ENCODE results near the gene NRAS. TPM values are rescaled to one million over a fixed set of nuclear protein-coding genes. Genes with fewer than 3 reads are reported as not detected.

Gene NRAS
- polyA plus RNA-seq, 1 donor (not counting 4 experiments of a cell fraction or from before 2014, with no cell fraction given): 49.5 TPM

DNA sequence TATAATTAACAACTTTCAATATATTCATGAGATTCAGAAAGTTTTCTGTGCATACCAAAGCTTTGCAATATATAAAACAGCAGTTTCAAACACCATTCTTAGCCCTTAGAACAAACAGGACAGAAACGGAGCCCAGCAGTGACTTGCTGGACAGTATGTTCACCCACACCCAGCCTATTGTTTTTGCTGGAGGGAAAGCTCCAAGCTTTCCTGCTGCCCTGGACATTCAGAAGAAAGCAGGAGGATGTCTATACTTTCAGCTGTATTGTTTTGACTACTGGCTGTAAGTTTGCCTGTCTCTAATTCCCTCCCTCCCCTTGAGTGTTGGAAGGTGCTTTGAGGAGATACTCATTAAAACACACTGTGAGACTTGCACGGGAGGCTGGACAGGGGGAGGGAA lies 56.3 kb downstream of the NRAS start:
- TF ChIP-seq, protein P1, sequence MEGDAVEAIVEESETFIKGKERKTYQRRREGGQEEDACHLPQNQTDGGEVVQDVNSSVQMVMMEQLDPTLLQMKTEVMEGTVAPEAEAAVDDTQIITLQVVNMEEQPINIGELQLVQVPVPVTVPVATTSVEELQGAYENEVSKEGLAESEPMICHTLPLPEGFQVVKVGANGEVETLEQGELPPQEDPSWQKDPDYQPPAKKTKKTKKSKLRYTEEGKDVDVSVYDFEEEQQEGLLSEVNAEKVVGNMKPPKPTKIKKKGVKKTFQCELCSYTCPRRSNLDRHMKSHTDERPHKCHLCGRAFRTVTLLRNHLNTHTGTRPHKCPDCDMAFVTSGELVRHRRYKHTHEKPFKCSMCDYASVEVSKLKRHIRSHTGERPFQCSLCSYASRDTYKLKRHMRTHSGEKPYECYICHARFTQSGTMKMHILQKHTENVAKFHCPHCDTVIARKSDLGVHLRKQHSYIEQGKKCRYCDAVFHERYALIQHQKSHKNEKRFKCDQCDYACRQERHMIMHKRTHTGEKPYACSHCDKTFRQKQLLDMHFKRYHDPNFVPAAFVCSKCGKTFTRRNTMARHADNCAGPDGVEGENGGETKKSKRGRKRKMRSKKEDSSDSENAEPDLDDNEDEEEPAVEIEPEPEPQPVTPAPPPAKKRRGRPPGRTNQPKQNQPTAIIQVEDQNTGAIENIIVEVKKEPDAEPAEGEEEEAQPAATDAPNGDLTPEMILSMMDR (optimal IDR thresholded peaks at IDR 0.05 in 1 of 3, IDR thresholded peaks at IDR 0.05 in 1 of 3, conservative IDR thresholded peaks at IDR 0.05 in 1 of 3; ENCODE audit: extremely low read depth in 1 of 3, insufficient read depth in 2 of 3, low read length in 3 of 3): no peak
- no peak for TF ChIP-seq EZH2 (IDR thresholded peaks at IDR 0.05; ENCODE audit: low read length)
- Histone ChIP-seq H4K20me1 (ENCODE audit: control insufficient read depth, extremely low read depth, insufficient read depth, low read length) (no peaks in the 10 kb centered on the region), H3K4me3 (ENCODE audit: control insufficient read depth in 2 of 3, extremely low read depth in 1 of 3, insufficient read depth in 2 of 3, low read depth in 1 of 3, low read length in 3 of 3) (no peak overlapping the region), H3K27ac (ENCODE audit: control insufficient read depth, insufficient read depth, low read length) (no peak overlapping the region), H3K9me3 (ENCODE audit: control insufficient read depth, low read depth, low read length) (no peaks in the 10 kb centered on the region), H3K4me2 (ENCODE audit: control insufficient read depth, extremely low read depth, insufficient read depth, low read depth, low read length) (no peak overlapping the region), H3K27me3 (ENCODE audit: control insufficient read depth, extremely low read depth, insufficient read depth, low read length) (no peaks in the 10 kb centered on the region), H3K9ac (ENCODE audit: control insufficient read depth, extremely low read depth, insufficient read depth, low read length) (no peak overlapping the region), H3K79me2 (ENCODE audit: control insufficient read depth, insufficient read depth, low read length) (peaks cover 40% of the 10 kb centered on the region), H3K9me1 (ENCODE audit: control insufficient read depth, extremely low read depth, insufficient read depth, low read length) (no peaks in the 10 kb centered on the region), H3K4me1 (ENCODE audit: control insufficient read depth, extremely low read depth, insufficient read depth, low read length) (peaks cover 7% of the 10 kb centered on the region), H2AFZ (ENCODE audit: control insufficient read depth, low read length) (no peak overlapping the region), H3K36me3 (ENCODE audit: control insufficient read depth in 2 of 2, extremely low read depth in 1 of 2, insufficient read depth in 2 of 2, low read length in 2 of 2) (no peaks in the 10 kb centered on the region)
- DNase-seq (ENCODE audit: low read depth, low spot score) (no peak), FAIRE-seq (no peak)
- dilution Hi-C loops (cut with MboI; ENCODE audit: extremely low pct_ligation_motif_present, low sequenced_read_pairs): no loop called here

Small RNA genes within 50 kb of the gene (small RNA-seq; reads per million reads assigned to genes)
- gene RN7SL432P (ENCODE audit: insufficient read length in 3 of 3, low read depth in 3 of 3, low replicate concordance in 1 of 3) (0 reads per million in 3 experiments), gene RNY1P13 (ENCODE audit: insufficient read length in 3 of 3, low read depth in 3 of 3, low replicate concordance in 1 of 3) (0 to 1.0 (median 0.25) reads per million in 3 experiments)

Other genes starting within 250 kb of the NRAS start
- 18.3 to 26.4 TPM (median 22.9 TPM) in 3 replicates for gene TRIM33, start 205.6 kb downstream of the NRAS start, polyA plus RNA-seq
- gene BCAS2, start 135.2 kb downstream of the NRAS start, polyA plus RNA-seq: 28.4 to 60.8 TPM (median 31.8 TPM) in 3 replicates
- 5.9 to 11.3 TPM (median 9.5 TPM) in 3 replicates for gene DENND2C, start 46.7 kb downstream of the NRAS start, polyA plus RNA-seq
- gene AMPD1, start 21.2 kb downstream of the NRAS start, polyA plus RNA-seq: not detected in 3 replicates
- 190 to 268 TPM (median 249 TPM) in 3 replicates for gene CSDE1, start 41.2 kb upstream of the NRAS start, polyA plus RNA-seq
- gene SIKE1, start 63.9 kb upstream of the NRAS start, polyA plus RNA-seq: 28.8 to 40.3 TPM (median 32.8 TPM) in 3 replicates
- gene SYCP1, start 138.1 kb upstream of the NRAS start, polyA plus RNA-seq: not detected in 3 replicates